GM21367 (cell line): ENCODE measurements around the gene METTL25.

Experiments used
- ATAC-seq: cut with Tn5 transposase; IDR thresholded peaks from one replicate; pipeline ENCODE4 v1.9.1; 2021; ENCODE audit not compliant: unreplicated experiment

Gene METTL25

GRCh38 chr12:82523996-82524395 is 165.7 kb downstream of the METTL25 start:
- no peak for ATAC-seq

- no peak for ATAC-seq
Observed at GRCh38 chr12:82524641-82525040, 166.3 kb downstream of the METTL25 start.

- ATAC-seq = no peak
Observed at GRCh38 chr12:82525616-82526015, 167.3 kb downstream of the METTL25 start.

GRCh38 chr12:82527165-82527780 is 168.9 kb downstream of the METTL25 start:
- ATAC-seq = peak; percentile 75
